HG03575 (cell line): ENCODE measurements around the gene POLA2.

Experiments used
- ATAC-seq: cut with Tn5 transposase; IDR thresholded peaks from one replicate; pipeline ENCODE4 v1.9.1; 2021; ENCODE audit not compliant: unreplicated experiment, insufficient number of reproducible peaks, low FRiP score; ENCODE audit errors: extremely low read depth

Gene POLA2

GRCh38 chr11:65278356-65278755 is 16.6 kb downstream of the POLA2 start:
- ATAC-seq, result no peak

- ATAC-seq, result no peak
These were observed 17.5 kb downstream of the POLA2 start for GRCh38 chr11:65279279-65279678.

- ATAC-seq, result no peak
These were observed 18.1 kb downstream of the POLA2 start for GRCh38 chr11:65279741-65280440.

GRCh38 chr11:65280646-65281045 is 18.9 kb downstream of the POLA2 start:
- no peak for ATAC-seq

GRCh38 chr11:65286686-65287085 is 24.9 kb downstream of the POLA2 start:
- ATAC-seq, result no peak

GRCh38 chr11:65287601-65288000 is 25.8 kb downstream of the POLA2 start:
- no peak for ATAC-seq

- no peak for ATAC-seq
These were observed 27.2 kb downstream of the POLA2 start for GRCh38 chr11:65288706-65289536.

- ATAC-seq, result no peak
These were observed 28.8 kb downstream of the POLA2 start for GRCh38 chr11:65290448-65291165.

- no peak for ATAC-seq
These were observed 29.9 kb downstream of the POLA2 start for GRCh38 chr11:65291613-65292012.

GRCh38 chr11:65292890-65293289 is 31.1 kb downstream of the POLA2 start:
- ATAC-seq, result no peak

- ATAC-seq, result no peak
These were observed 32.2 kb downstream of the POLA2 start for GRCh38 chr11:65293909-65294381.

- no peak for ATAC-seq
These were observed 33.2 kb downstream of the POLA2 start for GRCh38 chr11:65295001-65295400.

- no peak for ATAC-seq
These were observed 34.0 kb downstream of the POLA2 start for GRCh38 chr11:65295571-65296341.

GRCh38 chr11:65297026-65297672 is 35.4 kb downstream of the POLA2 start:
- ATAC-seq, result no peak

GRCh38 chr11:65298131-65298535 is 36.4 kb downstream of the POLA2 start:
- ATAC-seq, result no peak

GRCh38 chr11:65298655-65299179 is 37.0 kb downstream of the POLA2 start:
- no peak for ATAC-seq

- no peak for ATAC-seq
These were observed 39.0 kb downstream of the POLA2 start for GRCh38 chr11:65300621-65301275.
